RWPE1 (cell line): ENCODE measurements around the gene NTM.

Experiments used
- CTCF ChIA-PET: fragments of 350-600 bp; sonication (Branson Sonifier 250); formaldehyde crosslinking; extraction: SDS; loops from one replicate; lab custom pipeline; 2021; lab: Yijun Ruan, JAX
- POLR2A ChIA-PET: fragments of 400-600 bp; formaldehyde crosslinking; extraction: SDS; loops from one replicate; lab custom pipeline; 2020; ENCODE audit warnings: antibody characterized with exemption; ENCODE audit not compliant: low non-redundant PET; lab: Yijun Ruan, JAX
- DNase-seq: peaks from one replicate; pipeline ENCODE4 v3.0.0; 2012; ENCODE audit warnings: low spot score
- H3K27ac ChIP-seq: fragments of 450-650 bp; 2 replicates; pipeline ENCODE4 v1.5.1; 2017
- CTCF ChIP-seq: fragments of 450-650 bp; conservative IDR thresholded peaks from 2 replicates; pipeline ENCODE4 v1.5.1; 2017; ENCODE audit warnings: low read depth, mild to moderate bottlenecking

The NTM gene

GRCh38 chr11:131883332-131883731, 512.9 kb downstream of the NTM start:
- no peak for DNase-seq
- TF ChIP-seq CTCF = no peak
- CTCF ChIA-PET = interaction anchor here (0.5 kb wide), 1 partner anchor 73 kb away, joined by 4 read pairs; no protein-coding TSS in a partner anchor
- no peak overlapping the region for H3K27ac ChIP-seq
- POLR2A ChIA-PET = no interaction called here

- ChIA-PET POLR2A (no interaction called here), CTCF (no interaction called here)
- no peak overlapping the region for H3K27ac ChIP-seq
- TF ChIP-seq CTCF = no peak
- DNase-seq = no peak
These were observed 514.2 kb downstream of the NTM start for GRCh38 chr11:131884461-131885073.

GRCh38 chr11:131885431-131885830, 515.0 kb downstream of the NTM start:
- TF ChIP-seq CTCF = no peak
- ChIA-PET CTCF (no interaction called here), POLR2A (no interaction called here)
- H3K27ac ChIP-seq = no peak overlapping the region
- DNase-seq = no peak

- ChIA-PET CTCF (no interaction called here), POLR2A (no interaction called here)
- no peak overlapping the region for H3K27ac ChIP-seq
- TF ChIP-seq CTCF = no peak
- DNase-seq = no peak
These were observed 515.8 kb downstream of the NTM start for GRCh38 chr11:131886201-131886600.

- CTCF ChIA-PET = interaction anchor here (0.8 kb wide), 1 partner anchor 25 kb away, joined by 3 read pairs; no protein-coding TSS in a partner anchor
- POLR2A ChIA-PET = interaction anchor here (0.7 kb wide), 1 partner anchor 134 kb away, joined by 4 read pairs; no protein-coding TSS in a partner anchor
- peak; percentile 27 for DNase-seq
- no peak for TF ChIP-seq CTCF
- H3K27ac ChIP-seq = no peak overlapping the region; the same call in 1 of the 2 replicates
These were observed 517.9 kb downstream of the NTM start for GRCh38 chr11:131888230-131888855.

GRCh38 chr11:131889146-131889577, 518.7 kb downstream of the NTM start:
- no peak for TF ChIP-seq CTCF
- CTCF ChIA-PET = no interaction called here
- no peak for DNase-seq
- POLR2A ChIA-PET = interaction anchor here (0.7 kb wide), 1 partner anchor 133 kb away, joined by 4 read pairs; no protein-coding TSS in a partner anchor
- H3K27ac ChIP-seq = no peak overlapping the region
